ENCODE measurements around the gene C1orf167. TPM values are rescaled to one million over a fixed set of nuclear protein-coding genes. Genes with fewer than 3 reads are reported as not detected.

Gene C1orf167
- total and polyA plus RNA-seq, 2 of the 13 experiments (the other 11 are each of a cell fraction or from before 2014, with no cell fraction given) = not detected

GRCh38 chr1:11805422-11806306 is 43.7 kb downstream of the C1orf167 start, which contains the start of the genes CLCN6 and MTHFR (continued):
- TF ChIP-seq NFIC (IDR thresholded peaks at IDR 0.05; ENCODE audit: low read length) = no peak
- TF ChIP-seq ESRRA (CRISPR knock-in tag; IDR thresholded peaks at IDR 0.05; ENCODE audit: low read depth) = no peak

GRCh38 chr1:11806307-11806936 is 44.4 kb downstream of the C1orf167 start:
- ATAC-seq = peak; percentile 37
- Histone ChIP-seq H3K4me1 (ENCODE audit: insufficient read depth, low read length) (peaks cover 75% of the 10 kb centered on the region), H2AFZ (ENCODE audit: low read length) (no peak overlapping the region), H3K79me2 (ENCODE audit: insufficient read depth, low read length) (peaks cover 49% of the 10 kb centered on the region), H3K27ac (ENCODE audit: extremely low read length, insufficient read depth, low read length) (peak overlapping the region; percentile 94), H3K9ac (ENCODE audit: insufficient read depth, low read depth, low read length) (peak overlapping the region; percentile 93), H3K36me3 (replicated peaks in 1 of 2; ENCODE audit: control insufficient read depth in 1 of 2, insufficient read depth in 2 of 2, low read length in 2 of 2) (peaks cover 10 to 33% of the 10 kb centered on the region in 2 experiments), H3K9me3 (ENCODE audit: low read length) (no peaks in the 10 kb centered on the region), H3K27me3 (ENCODE audit: control insufficient read depth in 1 of 2, insufficient read depth in 2 of 2, low read length in 2 of 2) (no peaks in the 10 kb centered on the region; a peak in 1 of 5 replicates), H3K4me3 (replicated peaks in 1 of 3; ENCODE audit: insufficient read depth in 1 of 3, low read depth in 2 of 3, low read length in 3 of 3) (peak overlapping the region; percentile 81 to 87 (median 87)), H4K20me1 (ENCODE audit: insufficient read depth, low read length) (peaks cover 8% of the 10 kb centered on the region; the same call in 1 of the 2 replicates), H3K4me2 (ENCODE audit: low read depth, low read length) (peak overlapping the region; percentile 92)
- ChIA-PET CTCF (ENCODE audit: low intra/inter-chr PET ratio, low total read pairs) (no interaction called here), POLR2A (interaction anchor here (0.7 to 2.6 kb wide), 17 partner anchors 9 to 544 kb away, joined by 3 to 31 read pairs (median 5); partner anchors contain the start of genes AGTRAP, MFN2, MIIP and MTOR)
- in situ Hi-C loops (cut with HindIII; ENCODE audit: extremely low pct_ligation_motif_present, low pct_unique_long_range_greater_than_20kb) (no loop called here), intact Hi-C loops (cut with micrococcal nuclease; ENCODE audit: unreplicated experiment) (no loop called here)
- DNase-seq (ENCODE audit: low spot score) = no peak
- FAIRE-seq = no peak
- BruUV-seq (replicated peaks) = TSS peak; percentile 73
- 1% methylated on average over 11 of the region's 20 CpGs for WGBS (ENCODE audit: low lambda C conversion rate)
- TF ChIP-seq MXD3 (CRISPR knock-in tag; IDR thresholded peaks at IDR 0.05) (0 out of 2 replicates have a peak, but pooled peaks have one; percentile 22), ARNT2 (CRISPR knock-in tag; IDR thresholded peaks at IDR 0.05; ENCODE audit: low read depth) (0 out of 2 replicates have a peak, but pooled peaks have one; percentile 6), CREB1 (IDR thresholded peaks at IDR 0.05) (peak; percentile 14; the same call in 1 of the 2 replicates), CREB1 (CRISPR knock-in tag; IDR thresholded peaks at IDR 0.05) (peak; percentile 63), YEATS4 (CRISPR knock-in tag; IDR thresholded peaks at IDR 0.05; ENCODE audit: borderline replicate concordance) (no peak), PHF8 (CRISPR knock-in tag; IDR thresholded peaks at IDR 0.05) (peak; percentile 82), ZNF234 (CRISPR knock-in tag; conservative IDR thresholded peaks at IDR 0.05) (no peak), ZKSCAN5 (CRISPR knock-in tag; IDR thresholded peaks at IDR 0.05) (peak; percentile 45; the same call in 1 of the 2 replicates), LCORL (IDR thresholded peaks at IDR 0.05) (no peak), LCORL (CRISPR knock-in tag; IDR thresholded peaks at IDR 0.05) (no peak), DZIP1 (CRISPR knock-in tag; IDR thresholded peaks at IDR 0.05) (no peak), MXD1 (CRISPR knock-in tag; IDR thresholded peaks at IDR 0.05) (peak; percentile 14; the same call in 1 of the 2 replicates), TCF12 (IDR thresholded peaks at IDR 0.05) (no peak), TCF12 (CRISPR knock-in tag; IDR thresholded peaks at IDR 0.05) (no peak; the same call in 1 of the 2 replicates), BRD4 (CRISPR knock-in tag; IDR thresholded peaks at IDR 0.05) (no peak), ARNTL (CRISPR knock-in tag; IDR thresholded peaks at IDR 0.05) (peak; percentile 19; the same call in 1 of the 2 replicates), RFX3 (CRISPR knock-in tag; IDR thresholded peaks at IDR 0.05) (peak; percentile 66), ZIK1 (CRISPR knock-in tag; IDR thresholded peaks at IDR 0.05; ENCODE audit: borderline replicate concordance, low read depth) (0 out of 2 replicates have a peak, but pooled peaks have one; percentile 55)

Measured in HepG2 (cell line).